SU-DHL-6 (cell line): ENCODE data around the gene NUTM1.

ENCODE experiments used
- CTCF ChIP-seq: fragments of 200-600 bp; sonication (generic); IDR thresholded peaks from one replicate; pipeline ENCODE4 v1.5.1; 2017; ENCODE audit warnings: antibody characterized with exemption, mild to moderate bottlenecking, low read length, moderate library complexity; ENCODE audit not compliant: insufficient read depth, poor library complexity, severe bottlenecking
- EZH2phosphoT487 ChIP-seq: fragments of 200-600 bp; sonication (generic), shearing (Covaris generic); conservative IDR thresholded peaks from 2 replicates; pipeline ENCODE4 v1.6.1; 2018; ENCODE audit warnings: mild to moderate bottlenecking, antibody characterized with exemption, low read length, moderate library complexity, mixed read lengths

GRCh38 chr15:34304613-34305012 lies 38.5 kb upstream of the NUTM1 start:
- TF ChIP-seq CTCF (no peak), EZH2phosphoT487 (no peak)
